HEK293T (cell line): ENCODE results near the gene SLC25A47.

Experiments used
- ELF4 ChIP-seq: fragments of 450-650 bp; IDR thresholded peaks from 2 replicates; pipeline ENCODE4 v1.6.1; 2017; ENCODE audit warnings: antibody characterized with exemption
- FOXA1 ChIP-seq: fragments of 450-650 bp; IDR thresholded peaks from 2 replicates; pipeline ENCODE4 v1.6.1; 2016; ENCODE audit warnings: mild to moderate bottlenecking
- SP1 ChIP-seq: fragments of 450-650 bp; IDR thresholded peaks from 2 replicates; pipeline ENCODE4 v1.6.1; 2017
- SUZ12 ChIP-seq: fragments of 450-650 bp; IDR thresholded peaks from 2 replicates; pipeline ENCODE4 v1.6.1; 2016; ENCODE audit warnings: mild to moderate bottlenecking

DNA sequence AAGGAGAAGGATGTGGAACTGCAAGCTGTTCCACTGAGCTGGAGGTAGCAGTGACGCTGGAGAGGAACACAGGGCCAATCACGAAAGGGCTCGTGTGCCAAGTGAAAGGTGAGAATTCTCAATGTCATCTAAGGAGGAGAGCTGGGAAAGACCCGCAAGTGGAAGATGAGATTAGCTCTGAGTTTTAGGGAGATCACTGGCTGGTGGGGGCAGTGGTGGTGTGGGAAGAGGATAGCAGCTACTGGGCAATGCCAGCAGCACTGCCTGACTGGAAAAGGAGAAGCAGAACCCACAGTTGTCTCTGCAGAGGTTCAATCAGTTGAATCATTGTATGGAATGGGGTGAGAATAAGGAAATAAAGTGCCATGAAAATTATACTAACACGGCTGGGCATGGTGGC is 27.8 kb downstream of the SLC25A47 start:
- TF ChIP-seq SUZ12 (no peak), FOXA1 (no peak), SP1 (no peak), ELF4 (no peak)
